GM12892 (cell line): ENCODE measurements around the gene MAP3K10.

ENCODE experiments used
- DNase-seq: peaks from one replicate; pipeline ENCODE4 v3.0.0; 2011; ENCODE audit not compliant: insufficient read length
- FAIRE-seq: peaks from 2 replicates; lab custom pipeline; 2011; peaks lifted over from hg19 to GRCh38; lab: Jason Lieb, UNC
- POLR2A ChIP-seq: IDR thresholded peaks from 2 replicates; pipeline ENCODE4 v1.6.1; 2011; ENCODE audit warnings: low read depth, low read length, control low read depth
- POLR2AphosphoS5 ChIP-seq: IDR thresholded peaks from 2 replicates; pipeline ENCODE4 v1.6.1; 2011; ENCODE audit warnings: low read depth, low read length, control low read depth
- TAF1 ChIP-seq: IDR thresholded peaks from 2 replicates; pipeline ENCODE4 v1.6.1; 2011; ENCODE audit warnings: low read depth, mild to moderate bottlenecking, control low read depth, low read length, borderline replicate concordance

Gene MAP3K10

GRCh38 chr19:40251244-40251643 is 60.0 kb downstream of the MAP3K10 start:
- TF ChIP-seq POLR2AphosphoS5, result no peak
- no peak for TF ChIP-seq POLR2A
- no peak for TF ChIP-seq TAF1
- FAIRE-seq, result no peak
- no peak for DNase-seq

- no peak for TF ChIP-seq TAF1
- no peak for TF ChIP-seq POLR2A
- TF ChIP-seq POLR2AphosphoS5, result no peak
- DNase-seq, result no peak
These were observed 60.8 kb downstream of the MAP3K10 start for GRCh38 chr19:40251991-40252390.

GRCh38 chr19:40252395-40252794 is 61.2 kb downstream of the MAP3K10 start:
- FAIRE-seq (no peak), DNase-seq (no peak)

More at GRCh38 chr19:40251991-40252390, 60.8 kb downstream of the MAP3K10 start:
- FAIRE-seq, result no peak

GRCh38 chr19:40253611-40254092 is 62.4 kb downstream of the MAP3K10 start:
- no peak for TF ChIP-seq POLR2A
- TF ChIP-seq TAF1, result no peak
- no peak for TF ChIP-seq POLR2AphosphoS5
- no peak for DNase-seq
- no peak for FAIRE-seq

More at GRCh38 chr19:40252395-40252794, 61.2 kb downstream of the MAP3K10 start:
- TF ChIP-seq POLR2A (no peak), POLR2AphosphoS5 (no peak), TAF1 (no peak)

GRCh38 chr19:40254714-40255418 is 63.6 kb downstream of the MAP3K10 start:
- FAIRE-seq, result no peak
- TF ChIP-seq TAF1, result no peak
- no peak for TF ChIP-seq POLR2AphosphoS5
- no peak for TF ChIP-seq POLR2A
- DNase-seq, result no peak

GRCh38 chr19:40255619-40256166 is 64.5 kb downstream of the MAP3K10 start:
- DNase-seq (no peak), FAIRE-seq (no peak)
- TF ChIP-seq POLR2AphosphoS5, result no peak
- TF ChIP-seq POLR2A, result no peak
- TF ChIP-seq TAF1, result no peak

GRCh38 chr19:40256512-40256911 is 65.3 kb downstream of the MAP3K10 start:
- FAIRE-seq (no peak), DNase-seq (no peak)
- no peak for TF ChIP-seq POLR2AphosphoS5
- TF ChIP-seq TAF1, result no peak
- TF ChIP-seq POLR2A, result no peak

GRCh38 chr19:40257096-40257517 is 65.9 kb downstream of the MAP3K10 start:
- DNase-seq (no peak), FAIRE-seq (no peak)
- TF ChIP-seq TAF1, result no peak
- TF ChIP-seq POLR2AphosphoS5, result no peak
- no peak for TF ChIP-seq POLR2A

- TF ChIP-seq POLR2A (no peak), POLR2AphosphoS5 (no peak), TAF1 (no peak)
- FAIRE-seq, result no peak
- no peak for DNase-seq
These were observed 70.4 kb downstream of the MAP3K10 start for GRCh38 chr19:40261631-40262030.

- FAIRE-seq (no peak), DNase-seq (no peak)
- no peak for TF ChIP-seq POLR2AphosphoS5
- no peak for TF ChIP-seq POLR2A
- TF ChIP-seq TAF1, result no peak
These were observed 71.2 kb downstream of the MAP3K10 start for GRCh38 chr19:40262422-40262821.

GRCh38 chr19:40263440-40264313 is 72.5 kb downstream of the MAP3K10 start:
- TF ChIP-seq POLR2AphosphoS5, result no peak
- TF ChIP-seq POLR2A, result no peak
- no peak for TF ChIP-seq TAF1
- FAIRE-seq, result no peak
- DNase-seq, result no peak
